Stimulated activated CD8-positive, alpha-beta memory T cell treated with anti-CD3 and anti-CD28 coated beads, Interleukin-4, amount 100 ng/mL, for 1 hour (primary cell): Measurements from ENCODE around the gene FIBCD1.
"Not testable (repeated sequence)": the region's sequence is repeated elsewhere in the genome, so short reads cannot be mapped to it uniquely, and the experiment has no call there.

ENCODE experiments used
- DNase-seq, 2 donors: peaks; one replicate each; pipeline ENCODE4 v3.0.0-alpha.2; 2020; ENCODE audit warnings: low read depth in 2 of 2, low spot score in 1 of 2

The FIBCD1 gene

DNA sequence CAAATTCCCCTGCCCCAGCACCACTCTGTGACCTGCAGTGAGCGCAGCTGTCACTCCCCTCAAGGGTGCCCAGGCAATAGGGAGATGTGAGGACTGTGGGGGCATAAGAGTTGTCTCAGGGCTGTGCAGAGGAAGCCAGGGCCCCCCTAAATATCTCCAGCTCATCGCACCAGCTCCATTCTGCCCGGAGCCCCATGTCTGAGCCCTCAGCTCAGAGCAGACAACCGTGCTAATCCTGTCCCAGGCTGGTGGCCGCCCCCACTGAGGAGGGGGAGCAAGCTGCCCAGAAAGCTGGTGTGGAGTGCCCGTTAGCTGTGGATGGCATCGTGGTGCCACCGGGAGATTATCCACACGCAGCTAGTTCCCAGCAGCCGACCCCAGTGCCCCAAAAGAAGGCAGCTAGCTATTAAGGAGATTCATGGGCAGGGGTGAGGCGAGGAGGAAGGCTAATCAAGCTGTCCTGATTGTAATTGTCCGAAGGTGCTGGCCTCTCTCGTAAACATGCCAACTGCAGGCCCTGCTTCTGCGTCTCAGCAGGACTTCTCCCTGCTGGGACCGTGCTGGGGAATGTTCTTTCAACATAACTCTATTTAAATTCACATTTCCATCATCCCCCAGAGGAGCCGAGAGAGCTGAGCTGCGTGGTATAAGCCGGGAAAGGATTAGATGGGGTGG, 17.0 kb upstream of the FIBCD1 start:
- no peak for DNase-seq

DNA sequence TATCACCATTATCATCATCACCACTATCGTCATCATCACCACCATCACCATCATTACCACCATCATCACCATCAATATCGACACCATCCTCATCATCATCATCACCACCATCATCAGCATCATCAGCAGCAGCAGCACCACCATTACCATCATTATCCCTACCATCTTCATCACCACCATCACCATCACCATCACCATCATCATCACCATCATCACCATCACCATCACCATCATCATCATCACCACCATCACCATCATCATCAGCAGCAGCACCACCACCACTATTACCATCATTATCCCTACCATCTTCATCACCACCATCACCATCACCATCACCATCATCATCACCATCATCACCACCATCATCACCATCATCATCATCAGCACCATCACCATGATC, 15.9 kb upstream of the FIBCD1 start:
- not testable (repeated sequence) for DNase-seq

DNA sequence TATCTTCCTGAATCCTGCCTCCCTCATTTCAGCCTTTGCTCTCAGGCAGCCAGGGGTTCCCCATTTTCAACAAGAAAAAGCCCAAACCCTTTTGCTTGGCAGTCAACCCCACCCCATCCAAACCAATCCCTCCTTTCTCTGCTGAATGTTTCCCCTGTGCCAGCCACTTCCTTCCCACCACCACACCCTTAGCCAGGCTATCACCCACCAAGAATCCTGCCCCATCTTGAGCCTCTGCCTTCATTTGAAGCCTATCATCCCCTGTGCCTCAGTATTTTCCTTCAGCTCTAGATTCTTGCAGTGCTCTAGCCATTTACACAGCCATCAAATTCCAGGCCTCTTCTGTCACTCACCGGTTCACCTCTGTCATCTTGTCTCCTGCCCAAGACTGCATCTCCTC, 15.3 kb upstream of the FIBCD1 start:
- DNase-seq = no peak

DNA sequence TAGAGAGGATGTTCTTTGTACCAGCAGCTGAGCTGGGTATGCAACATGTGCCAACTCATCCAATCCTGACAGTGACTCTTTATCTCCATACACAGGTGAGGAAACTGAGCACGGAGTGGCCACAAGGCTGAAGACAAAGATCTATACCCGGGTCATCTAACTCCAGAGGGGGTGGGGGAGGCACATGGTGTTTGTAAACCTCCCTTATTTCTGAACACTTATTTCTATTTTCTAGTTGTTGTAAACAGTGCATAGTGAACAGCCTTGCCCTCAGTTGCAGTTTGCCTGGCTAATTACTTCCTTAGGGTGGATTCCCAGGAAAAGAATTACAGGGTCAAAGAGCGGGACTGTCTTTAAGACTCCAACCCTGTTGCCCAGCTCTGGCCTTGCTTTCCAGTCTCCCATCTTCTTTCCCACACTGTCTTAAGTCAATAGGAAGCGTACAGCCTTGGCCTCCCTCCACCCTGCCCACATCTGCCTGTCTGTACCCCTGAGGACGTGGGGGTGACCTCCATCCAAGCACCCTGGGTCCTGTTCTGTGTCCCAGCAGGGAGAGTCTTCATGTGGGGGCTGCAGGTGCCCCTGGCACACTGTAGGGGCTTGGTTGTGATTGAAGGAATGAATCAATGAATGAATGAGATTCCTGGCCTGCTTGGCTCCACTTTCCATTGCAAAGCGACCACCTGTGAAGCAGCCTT, 13.2 kb upstream of the FIBCD1 start:
- DNase-seq = no peak

DNA sequence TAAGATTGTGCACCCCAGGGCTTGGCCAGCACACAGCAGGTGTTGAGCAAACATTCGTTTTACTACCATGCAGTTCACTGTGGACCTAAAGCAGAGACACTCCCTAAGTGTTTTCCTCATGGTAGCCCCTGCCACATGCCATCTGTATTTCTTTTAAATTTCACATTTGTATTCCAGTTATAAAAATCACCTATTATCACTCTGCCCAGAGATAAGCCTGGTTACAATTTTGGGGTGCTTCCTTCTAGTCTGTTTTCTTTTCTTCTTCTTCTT, 10.9 kb upstream of the FIBCD1 start:
- DNase-seq = no peak

DNA sequence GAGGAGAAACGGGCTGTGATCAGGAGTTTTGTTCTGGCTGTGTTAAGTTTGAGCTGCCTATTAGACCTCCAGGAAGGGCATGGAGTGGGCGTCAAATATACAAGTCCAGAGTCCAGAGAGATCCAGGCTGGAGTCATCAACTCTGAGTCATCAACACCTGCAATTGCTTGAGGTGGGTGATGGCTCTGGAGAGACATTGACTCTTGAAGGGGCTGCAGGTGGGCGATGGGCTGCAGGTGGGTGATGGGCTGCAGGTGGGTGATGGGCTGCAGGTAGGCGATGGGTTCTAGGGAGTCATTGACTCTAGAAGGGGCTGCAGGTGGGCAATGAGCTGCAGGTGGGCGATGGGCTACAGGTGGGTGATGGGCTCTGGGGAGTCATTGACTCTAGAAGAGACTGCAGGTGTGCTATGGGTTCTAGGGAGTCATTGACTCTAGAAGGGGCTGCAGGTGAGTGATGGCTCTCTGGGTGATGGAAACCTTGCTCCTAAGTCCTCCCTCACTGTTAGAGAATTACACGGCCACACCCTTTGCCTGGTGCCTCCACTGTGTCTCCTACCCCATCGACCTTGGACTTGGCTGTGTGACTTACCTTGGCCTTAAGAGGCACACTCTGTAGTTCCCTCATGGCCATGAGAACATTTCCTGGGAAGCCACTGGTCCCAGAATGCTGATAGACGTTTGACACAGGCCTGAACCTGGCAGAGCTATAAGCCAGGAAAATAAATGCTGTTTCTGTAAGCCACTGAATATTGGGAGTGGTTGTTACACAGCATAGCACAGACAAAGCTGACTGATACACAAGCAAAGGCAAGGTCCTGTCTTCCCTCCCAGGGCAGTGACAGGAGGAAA, 10.4 kb upstream of the FIBCD1 start:
- DNase-seq = no peak

DNA sequence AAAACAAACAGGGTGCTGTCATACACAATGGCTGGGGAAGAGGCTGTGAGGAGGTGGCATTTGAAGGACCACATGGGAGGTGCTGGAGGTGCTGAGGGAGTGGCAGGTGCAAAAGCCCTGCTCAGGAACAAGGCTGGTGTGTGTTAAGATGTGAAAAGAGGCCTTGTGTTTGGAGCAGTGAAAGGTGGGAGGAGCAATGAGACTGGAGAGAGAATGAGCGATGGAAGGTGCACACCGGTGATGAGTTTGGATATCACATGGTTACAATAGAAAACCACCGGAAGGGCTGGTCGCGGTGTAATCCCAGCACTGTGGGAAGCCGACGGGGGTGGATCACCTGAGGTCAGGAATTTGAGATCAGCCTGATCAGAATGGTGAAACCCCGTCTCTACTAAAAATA, 9.2 kb upstream of the FIBCD1 start:
- DNase-seq = no peak

DNA sequence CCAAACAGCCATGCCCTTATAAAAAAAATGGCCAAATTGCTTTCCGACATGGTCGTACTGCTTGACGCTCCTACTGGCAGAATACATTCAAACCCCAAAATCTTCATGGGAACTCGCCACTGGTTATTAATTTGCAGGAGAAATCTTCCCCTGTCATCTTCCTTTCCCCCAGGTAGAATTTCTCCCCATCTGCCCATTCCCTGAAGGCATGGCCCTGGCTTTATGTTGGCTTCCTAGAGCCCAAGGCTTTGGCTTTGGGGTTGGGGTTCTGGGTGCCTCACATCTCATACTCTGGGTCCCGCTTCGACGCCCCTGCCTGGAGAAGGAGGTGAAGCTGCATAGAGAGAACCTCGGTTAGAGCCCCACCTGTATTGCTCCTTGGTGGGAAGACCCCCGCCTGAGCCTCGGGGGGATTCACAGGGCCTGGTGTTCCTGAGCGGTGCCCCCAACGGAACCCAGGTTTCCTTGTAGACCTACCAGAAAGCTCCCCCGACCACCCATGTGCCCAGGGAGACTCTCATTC, 8.6 kb upstream of the FIBCD1 start:
- no peak for DNase-seq

DNA sequence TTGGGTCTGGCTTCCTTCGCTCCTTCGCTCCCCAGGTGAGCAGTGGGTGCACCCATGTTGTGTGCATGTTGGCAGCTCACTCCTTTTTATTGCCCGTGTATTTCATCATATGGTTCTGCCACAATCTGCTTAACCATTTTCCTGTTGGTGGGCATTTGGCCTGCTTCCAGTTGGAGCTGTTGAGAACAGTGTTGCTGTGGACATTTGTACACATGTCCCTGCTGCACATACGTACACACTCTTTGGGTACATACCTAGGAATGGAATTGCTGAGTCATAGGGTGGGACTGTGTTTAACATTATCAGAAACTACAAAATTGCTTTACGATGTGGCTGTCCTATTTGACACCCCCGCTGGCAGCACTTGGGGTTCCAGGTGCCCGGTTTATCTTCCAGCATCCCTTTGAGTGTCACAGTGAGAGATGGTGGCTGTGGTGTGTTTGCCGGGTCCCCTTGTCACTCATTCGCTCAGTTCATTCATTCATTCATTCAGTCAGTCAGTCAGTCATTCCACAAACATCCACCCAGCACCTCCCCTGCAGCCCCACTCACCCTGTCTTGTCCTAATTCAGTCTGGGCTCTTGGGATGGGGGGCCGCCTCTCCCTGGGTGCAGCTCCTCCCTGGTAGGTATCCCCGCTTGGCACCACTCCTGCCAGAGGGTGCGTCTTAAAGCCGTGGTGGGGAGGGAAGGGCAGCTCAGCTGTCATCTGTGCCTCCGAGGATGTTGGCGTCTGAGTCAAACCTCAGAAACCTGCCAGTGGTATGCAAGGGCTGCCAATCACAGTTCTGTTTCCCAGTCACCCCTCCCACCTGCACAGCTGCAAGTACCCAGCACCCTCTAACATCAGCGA, 7.9 kb upstream of the FIBCD1 start:
- DNase-seq = no peak

DNA sequence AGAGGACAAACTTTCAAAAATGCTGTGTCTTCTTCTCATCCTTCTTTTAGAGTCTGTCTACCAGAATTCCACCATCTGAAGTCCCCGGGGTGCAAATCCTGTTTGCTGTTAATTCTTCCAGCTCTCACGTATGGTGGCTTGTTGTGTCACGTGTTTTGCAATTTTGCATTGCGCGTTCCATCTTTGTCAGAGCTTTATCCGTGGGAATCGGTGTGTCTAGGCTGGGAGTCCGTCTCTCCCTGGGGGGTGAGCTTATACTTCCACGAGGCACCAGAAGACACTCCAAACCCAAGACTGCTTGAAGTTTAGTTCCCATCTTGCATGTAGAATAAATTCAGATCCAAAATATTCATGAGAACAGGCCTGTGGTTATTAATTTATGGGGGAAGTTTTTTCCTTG, 6.1 kb upstream of the FIBCD1 start:
- DNase-seq = no peak

DNA sequence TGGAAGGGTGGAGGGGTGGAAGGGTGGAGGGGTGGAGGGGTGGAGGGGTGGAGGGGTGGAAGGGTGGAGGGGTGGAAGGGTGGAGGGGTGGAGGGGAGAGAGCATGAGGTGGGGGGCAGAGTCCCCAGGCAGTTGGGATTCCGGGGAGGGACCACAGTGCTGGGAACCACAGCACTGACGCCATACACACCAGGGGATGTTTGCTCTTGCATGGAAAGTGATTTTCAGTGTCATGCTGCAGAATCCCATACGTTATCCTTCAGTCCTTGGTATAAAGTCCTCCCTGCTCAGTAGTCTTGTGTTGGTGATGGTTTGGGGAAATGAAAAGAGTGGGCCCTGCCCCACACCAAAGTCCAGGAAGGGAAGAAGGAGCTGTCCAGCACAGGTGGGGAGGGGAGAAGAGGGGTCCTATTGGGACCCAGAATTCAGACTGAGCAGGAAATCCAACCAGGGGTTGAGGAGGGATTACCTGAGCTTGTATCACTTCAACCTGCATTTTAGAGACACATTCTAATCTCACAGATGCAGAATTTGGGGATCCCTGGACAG, 5.5 kb upstream of the FIBCD1 start:
- DNase-seq = no peak

DNA sequence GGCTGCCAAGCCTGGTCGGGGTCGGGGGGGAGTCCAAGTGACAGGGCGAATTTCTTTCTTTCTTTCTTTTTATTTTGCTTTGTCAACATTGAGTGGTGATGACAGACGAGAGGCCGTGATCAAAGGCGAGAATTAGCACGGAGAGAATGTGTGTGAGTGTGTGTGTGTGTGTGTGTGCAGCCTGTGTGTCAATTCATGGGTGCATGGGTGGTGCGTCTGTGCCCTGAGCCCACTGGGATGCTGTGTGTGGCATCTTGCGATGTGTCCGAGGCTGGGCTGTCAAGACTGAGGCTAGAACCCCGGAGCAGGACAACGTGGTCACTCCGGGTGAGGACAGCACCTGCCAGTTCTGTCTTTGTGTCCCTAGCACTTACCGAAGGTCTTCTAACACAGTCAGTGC, 4.7 kb upstream of the FIBCD1 start:
- no peak for DNase-seq

DNA sequence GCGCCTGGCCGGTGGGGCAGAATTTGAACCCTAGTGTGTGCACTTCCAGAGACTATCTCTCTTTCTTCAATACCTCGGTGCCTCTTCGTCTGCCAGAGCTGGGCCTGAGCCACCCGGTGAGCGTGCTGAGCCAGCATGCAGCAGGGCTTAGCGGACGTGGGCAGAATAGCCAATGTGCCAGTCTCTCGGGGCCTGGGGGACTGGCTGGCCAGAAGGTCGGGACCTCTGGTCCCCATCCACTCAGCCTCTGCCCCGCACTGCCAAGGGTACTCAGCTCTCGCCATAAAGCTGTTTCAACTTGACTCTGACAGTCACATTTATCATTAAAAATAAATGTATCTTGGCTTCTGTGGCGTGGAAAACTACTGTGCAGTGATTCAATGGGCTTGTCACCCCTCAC, 4.2 kb upstream of the FIBCD1 start:
- no peak for DNase-seq

DNA sequence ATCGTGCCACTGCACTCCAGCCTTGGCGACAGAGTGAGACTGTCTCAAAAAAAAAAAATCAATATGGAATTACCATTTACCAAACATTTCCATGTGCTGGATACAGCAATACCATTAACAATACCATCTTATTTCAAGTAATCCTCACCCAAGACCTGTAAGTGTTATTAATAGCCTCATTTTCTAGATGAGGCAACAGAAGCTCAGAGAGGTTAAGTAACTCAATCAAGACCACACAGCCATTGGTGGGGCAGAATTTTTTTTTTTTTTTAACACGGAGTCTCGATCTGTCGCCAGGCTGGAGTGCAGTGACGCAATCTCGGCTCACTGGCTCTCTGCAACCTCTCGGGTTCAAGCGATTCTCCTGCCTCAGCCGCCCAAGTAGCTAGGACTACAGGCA, 3.6 kb upstream of the FIBCD1 start:
- DNase-seq = no peak

DNA sequence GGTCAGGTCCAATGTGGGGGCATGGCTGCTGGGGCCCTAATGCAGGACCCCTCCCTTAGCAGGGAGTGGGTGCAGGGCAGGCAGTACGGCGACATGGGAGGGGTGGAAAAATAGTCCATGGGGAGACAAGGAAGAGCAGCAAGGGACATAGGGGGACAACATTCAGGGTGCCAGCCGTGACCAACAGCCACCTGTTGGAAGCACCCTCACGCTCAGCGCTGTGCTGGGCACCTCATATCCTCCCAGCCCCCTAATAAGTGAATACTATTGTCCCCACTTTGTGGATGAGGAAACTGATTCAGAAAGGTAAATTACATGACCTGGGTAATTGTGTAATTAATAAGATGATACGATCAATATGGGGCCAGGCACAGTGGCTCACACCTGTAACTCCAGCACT, 3.0 kb upstream of the FIBCD1 start:
- no peak for DNase-seq

DNA sequence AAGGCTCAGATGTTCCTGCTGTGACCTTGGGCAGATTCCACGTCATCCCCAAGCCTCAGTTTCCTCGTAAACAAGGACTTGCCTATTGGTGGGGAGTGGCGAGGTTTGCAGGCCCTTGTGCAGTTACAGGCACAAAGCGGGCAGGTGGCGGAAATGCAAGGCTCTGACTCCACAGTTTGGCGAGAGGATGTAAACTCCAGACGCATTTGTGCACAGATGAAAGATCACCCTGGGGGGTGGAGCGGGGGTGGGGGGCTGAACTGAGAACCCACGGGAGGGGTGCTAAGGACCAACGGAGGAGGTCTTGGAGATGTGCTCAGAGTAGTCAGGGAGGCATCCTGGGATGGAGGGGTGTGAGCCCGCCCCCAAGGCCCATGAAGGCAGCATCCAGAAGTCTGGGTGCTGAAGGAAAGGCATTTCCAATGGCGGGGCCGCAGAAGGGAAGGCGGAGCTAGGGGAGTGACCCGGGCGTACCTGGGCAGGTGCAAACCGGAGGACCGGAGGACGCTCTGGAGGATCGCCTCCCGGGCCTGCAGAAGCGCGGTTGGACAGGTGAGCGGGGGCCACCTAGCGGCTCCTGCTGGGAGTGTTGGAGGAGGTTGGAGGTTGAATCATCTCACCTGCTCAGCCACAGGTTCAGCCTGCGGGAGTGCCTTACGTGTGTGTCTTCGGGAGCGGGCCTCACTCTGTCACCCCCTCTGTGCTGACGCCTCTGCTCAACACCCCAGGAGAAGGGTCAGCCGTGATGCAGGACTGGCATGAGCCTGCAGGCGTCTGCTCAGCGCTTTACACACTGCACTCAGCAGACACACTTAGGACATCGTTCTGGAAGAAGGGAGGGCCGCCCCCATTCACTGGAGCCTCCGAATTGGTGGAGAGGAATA, 1.9 kb upstream of the FIBCD1 start:
- DNase-seq = peak; percentile 49

DNA sequence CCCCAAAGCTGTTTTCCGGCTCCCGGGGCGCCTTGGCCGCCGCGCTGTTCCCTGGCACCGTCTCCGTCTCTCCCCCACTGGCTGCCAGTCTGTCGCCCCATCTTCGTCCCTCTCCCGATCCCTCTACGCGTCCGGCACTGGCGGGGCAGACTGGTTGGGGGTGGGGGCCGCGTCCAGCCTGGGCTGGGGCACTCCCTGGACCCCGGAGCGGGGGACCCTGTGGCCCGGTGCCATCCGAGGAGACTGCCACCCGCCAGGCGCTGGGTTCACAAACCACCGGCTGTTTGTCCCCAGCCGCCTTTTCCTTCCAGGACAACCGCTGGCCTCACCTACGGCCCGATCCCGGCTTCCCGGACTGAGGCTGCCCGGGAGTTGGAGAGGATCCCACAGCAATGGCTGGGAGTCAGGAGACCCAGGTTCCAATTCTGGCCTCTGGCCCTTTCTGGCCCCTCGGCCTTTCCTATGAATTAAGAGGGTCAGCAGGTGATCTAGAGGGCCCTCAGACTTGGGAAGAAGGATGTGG, 1.0 kb upstream of the FIBCD1 start:
- DNase-seq = no peak

DNA sequence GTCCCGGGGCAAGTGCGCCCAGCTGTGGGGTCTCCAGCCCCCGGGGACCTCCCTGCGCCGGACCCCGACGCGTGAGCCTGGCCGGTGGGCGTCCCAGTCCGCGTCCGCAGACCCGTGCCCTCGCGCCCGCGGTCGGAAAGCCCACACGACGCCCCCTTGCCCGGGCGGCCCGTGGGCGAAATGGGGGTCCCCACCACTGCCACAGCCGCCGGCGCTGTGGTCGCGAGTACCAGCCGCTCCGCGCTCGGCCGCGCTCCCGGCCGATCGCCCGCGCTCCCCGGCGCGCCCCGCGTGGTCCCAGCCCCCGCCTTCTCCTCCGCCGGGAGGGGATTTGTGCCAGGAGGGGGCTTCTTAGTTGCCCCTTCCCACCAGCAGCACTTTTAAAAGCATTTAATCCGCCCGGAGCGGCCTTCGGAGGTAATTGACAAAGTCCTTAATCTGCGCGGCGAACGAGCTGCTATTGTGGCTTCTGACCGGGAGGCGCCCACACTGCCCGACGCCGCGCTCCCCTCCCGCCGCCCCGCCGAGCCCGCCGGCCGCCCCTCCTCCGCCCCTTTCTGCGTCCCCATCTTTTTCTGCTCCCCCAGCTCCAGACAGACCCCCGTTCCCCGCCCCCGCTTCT, 469 bp upstream of the FIBCD1 start:
- no peak for DNase-seq

DNA sequence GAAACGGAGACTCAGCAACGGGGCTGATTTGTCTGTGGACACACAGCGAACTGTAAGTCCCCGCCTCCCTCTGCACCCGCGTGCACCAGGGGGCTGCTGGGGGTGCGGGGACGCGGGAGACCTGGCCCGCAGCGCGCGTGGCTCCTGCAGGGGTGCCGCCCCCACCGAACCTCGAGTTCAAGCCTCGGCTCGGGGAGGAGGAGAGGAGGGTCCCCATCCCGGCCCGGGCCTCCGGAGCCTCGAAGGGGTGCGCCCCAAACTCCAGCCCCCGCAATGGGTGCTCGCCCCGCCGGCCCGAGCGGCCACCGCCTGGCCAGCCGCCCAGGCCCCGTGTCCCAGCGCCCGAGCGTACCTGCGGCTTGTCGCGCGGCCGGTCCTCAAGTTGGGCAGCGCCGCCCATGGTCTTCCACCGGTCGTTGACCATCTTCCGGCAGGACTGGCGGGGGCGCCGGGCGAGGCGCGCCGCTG, 829 bp downstream of the FIBCD1 start:
- DNase-seq = no peak
